Calu3 (cell line): ENCODE data around the gene CAP1. TPM values are rescaled to one million over a fixed set of nuclear protein-coding genes. Genes with fewer than 3 reads are reported as not detected.

Source experiments
- BruUV-seq: library from RNA; stranded (reverse); fragments of 400-500 nt; replicated peaks from 2 replicates; lab custom pipeline; 2021; lab: Mats Ljungman, UMichigan
- CTCF ChIA-PET: fragments of 300-600 bp; sonication (Branson Sonifier 250); formaldehyde crosslinking; loops from one replicate; lab custom pipeline; 2022; ENCODE audit warnings: antibody characterized with exemption; lab: Charles Lee
- DNase-seq: peaks from one replicate; pipeline ENCODE4 v3.0.0; 2022
- H3K27ac Mint-ChIP-seq: one replicate; pipeline ENCODE4 v1.8.0; 2022; ENCODE audit warnings: mixed read lengths; ENCODE audit not compliant: unreplicated experiment
- H3K27me3 Mint-ChIP-seq: one replicate; pipeline ENCODE4 v1.8.0; 2022; ENCODE audit warnings: mixed read lengths; ENCODE audit not compliant: unreplicated experiment
- H3K36me3 Mint-ChIP-seq: one replicate; pipeline ENCODE4 v1.8.0; 2022; ENCODE audit warnings: mild to moderate bottlenecking, moderate library complexity, mixed read lengths; ENCODE audit not compliant: insufficient read depth, unreplicated experiment
- H3K4me1 Mint-ChIP-seq: one replicate; pipeline ENCODE4 v1.8.0; 2022; ENCODE audit warnings: mild to moderate bottlenecking, low read depth, mixed read lengths; ENCODE audit not compliant: unreplicated experiment
- H3K4me3 Mint-ChIP-seq: one replicate; pipeline ENCODE4 v1.8.0; 2022; ENCODE audit warnings: mild to moderate bottlenecking, low read depth, moderate library complexity, mixed read lengths; ENCODE audit not compliant: unreplicated experiment
- H3K9me3 Mint-ChIP-seq: one replicate; pipeline ENCODE4 v1.8.0; 2022; ENCODE audit warnings: low read depth, mixed read lengths; ENCODE audit not compliant: unreplicated experiment
- CTCF ChIP-seq: fragments of 200-600 bp; IDR thresholded peaks from one replicate; pipeline ENCODE4 v1.8.0; 2022; ENCODE audit warnings: antibody characterized with exemption; ENCODE audit not compliant: unreplicated experiment
- intact Hi-C: fragments of 100-400 bp; cut with micrococcal nuclease; formaldehyde crosslinking; loops from one replicate; pipeline ENCODE4 v1.10.0; 2022; ENCODE audit not compliant: unreplicated experiment
- total RNA-seq: library from RNA; stranded (reverse); gene quantifications from 2 replicates; pipeline ENCODE4 v1.2.3, GENCODE V29; 2022

The CAP1 gene
- total RNA-seq, 1 experiment from 2014 or later, result 307 TPM

DNA sequence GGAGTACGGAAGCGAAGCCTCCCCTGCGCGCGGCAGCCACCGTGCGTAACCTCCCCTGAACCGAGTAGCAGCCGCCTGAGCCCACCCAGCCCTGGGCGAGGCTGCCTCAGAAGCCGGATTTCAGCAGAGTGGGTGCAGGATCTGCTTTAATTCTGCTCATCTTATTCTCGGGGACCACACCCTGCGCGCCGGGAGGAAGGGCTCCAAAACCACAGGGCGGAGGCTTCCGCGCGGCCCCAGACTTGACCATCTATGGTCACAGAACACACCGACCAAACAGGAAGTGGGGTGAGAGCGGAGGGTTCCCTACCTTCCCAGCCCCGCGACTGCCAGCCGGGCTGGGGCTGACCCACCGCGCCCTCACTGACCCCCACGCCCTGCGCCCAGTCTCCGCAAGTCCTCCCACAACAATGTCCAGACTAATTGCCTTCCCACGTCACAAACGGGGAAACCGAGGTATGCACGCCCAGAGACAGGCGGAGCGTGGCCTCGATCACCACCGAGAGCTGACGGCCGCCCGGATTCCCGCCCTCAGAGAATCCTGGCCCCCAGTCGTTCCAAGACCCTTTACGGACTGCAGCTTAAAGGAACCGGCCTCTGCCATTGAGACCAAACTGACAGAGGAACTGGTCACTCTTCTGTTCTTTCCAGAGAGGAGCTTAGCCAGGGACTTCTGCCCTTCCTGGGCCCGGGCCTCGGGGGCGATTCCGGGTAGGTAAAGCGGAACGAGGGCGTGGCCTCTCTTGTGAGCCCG, 595 bp upstream of the CAP1 start:
- TF ChIP-seq CTCF, result no peak
- peak overlapping the region; percentile 77 for H3K27ac Mint-ChIP-seq
- H3K36me3 Mint-ChIP-seq, result peaks cover 44% of the 10 kb centered on the region
- TSS peak; percentile 84 for BruUV-seq
- H3K9me3 Mint-ChIP-seq, result no peaks in the 10 kb centered on the region
- intact Hi-C loops, result no loop called here
- DNase-seq, result peak; percentile 85
- CTCF ChIA-PET, result interaction anchor here (0.5 to 1.5 kb wide), 5 partner anchors 10 to 448 kb away, joined by 3 to 8 read pairs (median 3); partner anchors contain the start of genes MYCL and SMAP2
- peaks cover 29% of the 10 kb centered on the region for H3K4me1 Mint-ChIP-seq
- H3K27me3 Mint-ChIP-seq, result no peaks in the 10 kb centered on the region
- peak overlapping the region; percentile 85 for H3K4me3 Mint-ChIP-seq

GRCh38 chr1:40041466-40041838, 923 bp downstream of the CAP1 start:
- DNase-seq, result no peak
- intact Hi-C loops, result no loop called here
- H3K27ac Mint-ChIP-seq, result peak overlapping the region; percentile 77
- H3K4me1 Mint-ChIP-seq, result peaks cover 29% of the 10 kb centered on the region
- H3K36me3 Mint-ChIP-seq, result peaks cover 53% of the 10 kb centered on the region
- no peaks in the 10 kb centered on the region for H3K9me3 Mint-ChIP-seq
- TF ChIP-seq CTCF, result no peak
- peak overlapping the region; percentile 85 for H3K4me3 Mint-ChIP-seq
- CTCF ChIA-PET, result no interaction called here
- H3K27me3 Mint-ChIP-seq, result no peaks in the 10 kb centered on the region
- no TSS peak for BruUV-seq

- no TSS peak for BruUV-seq
- H3K4me1 Mint-ChIP-seq, result peaks cover 29% of the 10 kb centered on the region
- intact Hi-C loops, result no loop called here
These were observed 1.8 kb downstream of the CAP1 start for GRCh38 chr1:40042341-40042740.

DNA sequence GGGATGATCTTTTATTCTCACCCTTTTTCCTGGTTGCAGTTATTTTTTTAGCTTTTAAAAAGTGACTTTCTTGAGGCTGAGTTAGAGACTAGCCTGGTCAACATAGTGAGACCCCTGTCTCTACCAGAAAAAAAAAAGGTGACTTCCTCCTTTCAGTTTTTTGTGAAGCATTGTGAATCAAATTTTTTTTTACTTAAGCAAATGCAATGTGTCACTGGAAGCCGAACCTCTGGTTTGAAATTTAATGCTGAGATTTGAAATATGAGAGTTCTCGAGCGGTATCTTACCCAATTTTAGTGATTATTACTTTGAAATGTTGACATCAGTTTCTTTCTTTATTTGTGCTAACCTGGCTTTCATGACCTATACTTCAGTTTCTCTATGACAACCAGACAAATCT, 3.6 kb downstream of the CAP1 start:
- Mint-ChIP-seq H3K36me3 (peaks cover 60% of the 10 kb centered on the region), H3K4me3 (no peak overlapping the region), H3K27ac (no peak overlapping the region), H3K9me3 (no peaks in the 10 kb centered on the region), H3K27me3 (no peaks in the 10 kb centered on the region), H3K4me1 (peaks cover 21% of the 10 kb centered on the region)
- no peak for DNase-seq
- intact Hi-C loops, result no loop called here
- CTCF ChIA-PET, result no interaction called here
- no peak for TF ChIP-seq CTCF
- BruUV-seq, result no TSS peak

More at GRCh38 chr1:40042341-40042740, 1.8 kb downstream of the CAP1 start:
- no peak for DNase-seq
- TF ChIP-seq CTCF, result no peak
- peaks cover 53% of the 10 kb centered on the region for H3K36me3 Mint-ChIP-seq
- no peaks in the 10 kb centered on the region for H3K9me3 Mint-ChIP-seq
- peak overlapping the region; percentile 85 for H3K4me3 Mint-ChIP-seq
- no peaks in the 10 kb centered on the region for H3K27me3 Mint-ChIP-seq
- CTCF ChIA-PET, result no interaction called here
- H3K27ac Mint-ChIP-seq, result peak overlapping the region; percentile 3
